Measurements from ENCODE around the gene GJA5.

GJA5 gene

DNA sequence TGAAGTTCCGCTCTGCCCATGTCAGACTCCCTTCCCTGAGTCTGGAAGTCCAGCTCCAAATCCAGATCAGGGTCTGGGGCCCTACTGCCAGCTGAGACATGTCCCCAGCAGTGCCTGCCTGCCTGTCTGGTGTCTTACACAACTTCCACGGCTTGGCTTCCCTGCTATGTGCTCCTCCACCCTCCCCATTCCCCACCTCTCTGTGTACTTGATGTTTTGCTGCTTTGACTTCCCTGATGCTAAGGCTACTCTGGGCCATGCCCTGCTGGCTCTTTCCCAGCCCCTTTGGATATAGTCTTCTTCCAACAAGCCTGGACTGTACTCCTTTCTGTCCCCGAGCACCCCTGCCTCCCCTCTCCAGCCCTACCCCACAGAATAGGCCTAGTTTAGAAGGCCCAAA is 7.3 kb downstream of the GJA5 start:
- H3K36me3 ChIP-seq = no peaks in the 10 kb centered on the region
- H3K27me3 ChIP-seq = no peaks in the 10 kb centered on the region
- H3K4me1 ChIP-seq (ENCODE audit: control insufficient read depth in 1 of 2, insufficient read depth in 1 of 2, low read depth in 1 of 2, low read length in 1 of 2) = no peaks in the 10 kb centered on the region
- H3K9me3 ChIP-seq = no peaks in the 10 kb centered on the region
- H3K27ac ChIP-seq = no peak overlapping the region
- no peak for TF ChIP-seq CTCF (IDR thresholded peaks at IDR 0.05)
- no peak overlapping the region for H3K4me3 ChIP-seq (ENCODE audit: low read depth in 1 of 2, low read length in 1 of 2)

- no peak for TF ChIP-seq CTCF (IDR thresholded peaks at IDR 0.05)
Observed at GRCh38 chr1:147752511-147752910, 7.9 kb downstream of the GJA5 start.

GRCh38 chr1:147751346-147751745 is 9.1 kb downstream of the GJA5 start:
- TF ChIP-seq CTCF (IDR thresholded peaks at IDR 0.05) = no peak
- Histone ChIP-seq H3K36me3 (no peaks in the 10 kb centered on the region), H3K4me3 (ENCODE audit: low read depth in 1 of 2, low read length in 1 of 2) (no peak overlapping the region), H3K4me1 (ENCODE audit: control insufficient read depth in 1 of 2, insufficient read depth in 1 of 2, low read depth in 1 of 2, low read length in 1 of 2) (no peaks in the 10 kb centered on the region), H3K27me3 (no peaks in the 10 kb centered on the region), H3K9me3 (no peaks in the 10 kb centered on the region), H3K27ac (no peak overlapping the region)

More at GRCh38 chr1:147752511-147752910, 7.9 kb downstream of the GJA5 start:
- no peak overlapping the region for H3K4me3 ChIP-seq (ENCODE audit: low read depth in 1 of 2, low read length in 1 of 2)
- no peaks in the 10 kb centered on the region for H3K27me3 ChIP-seq
- H3K27ac ChIP-seq = no peak overlapping the region
- no peaks in the 10 kb centered on the region for H3K4me1 ChIP-seq (ENCODE audit: control insufficient read depth in 1 of 2, insufficient read depth in 1 of 2, low read depth in 1 of 2, low read length in 1 of 2)
- no peaks in the 10 kb centered on the region for H3K9me3 ChIP-seq
- no peaks in the 10 kb centered on the region for H3K36me3 ChIP-seq

- H3K4me3 ChIP-seq (ENCODE audit: low read depth in 1 of 2, low read length in 1 of 2) = no peak overlapping the region
- no peak for TF ChIP-seq CTCF (IDR thresholded peaks at IDR 0.05)
Observed at GRCh38 chr1:147750618-147751217, 9.7 kb downstream of the GJA5 start.

GRCh38 chr1:147749792-147750191 is 10.6 kb downstream of the GJA5 start:
- no peak overlapping the region for H3K27ac ChIP-seq
- no peaks in the 10 kb centered on the region for H3K4me1 ChIP-seq (ENCODE audit: control insufficient read depth in 1 of 2, insufficient read depth in 1 of 2, low read depth in 1 of 2, low read length in 1 of 2)
- TF ChIP-seq CTCF (IDR thresholded peaks at IDR 0.05) = no peak
- no peaks in the 10 kb centered on the region for H3K27me3 ChIP-seq
- no peak overlapping the region for H3K4me3 ChIP-seq (ENCODE audit: low read depth in 1 of 2, low read length in 1 of 2)
- no peaks in the 10 kb centered on the region for H3K36me3 ChIP-seq
- no peaks in the 10 kb centered on the region for H3K9me3 ChIP-seq

More at GRCh38 chr1:147750618-147751217, 9.7 kb downstream of the GJA5 start:
- no peaks in the 10 kb centered on the region for H3K4me1 ChIP-seq (ENCODE audit: control insufficient read depth in 1 of 2, insufficient read depth in 1 of 2, low read depth in 1 of 2, low read length in 1 of 2)
- H3K27ac ChIP-seq = no peak overlapping the region
- H3K27me3 ChIP-seq = no peaks in the 10 kb centered on the region
- no peaks in the 10 kb centered on the region for H3K9me3 ChIP-seq
- H3K36me3 ChIP-seq = no peaks in the 10 kb centered on the region

Data from neutrophil (primary cell).